Astrocyte (in vitro differentiated cells and primary cell): ENCODE measurements around the gene DISP3. TPM values are rescaled to one million over a fixed set of nuclear protein-coding genes. Genes with fewer than 3 reads are reported as not detected.

Experiments used
- DNase-seq: peaks from one replicate; pipeline ENCODE4 v3.0.0-alpha.2; 2010; ENCODE audit warnings: low read depth
- FAIRE-seq: peaks from 2 replicates; lab custom pipeline; 2011; peaks lifted over from hg19 to GRCh38; lab: Jason Lieb, UNC
- H2AFZ ChIP-seq: 2 replicates; pipeline ENCODE4 v1.6.0; 2012; ENCODE audit warnings: low read depth, low read length, inconsistent platforms
- H3K27ac ChIP-seq: 2 replicates; pipeline ENCODE4 v1.5.1; 2011; ENCODE audit warnings: low read depth, low read length, inconsistent platforms
- H3K27me3 ChIP-seq: 2 replicates; pipeline ENCODE4 v1.6.0; 2011; ENCODE audit warnings: low read length, inconsistent platforms; ENCODE audit not compliant: insufficient read depth
- H3K36me3 ChIP-seq: 2 replicates; pipeline ENCODE4 v1.5.1; 2011; ENCODE audit warnings: low read length, inconsistent platforms; ENCODE audit not compliant: insufficient read depth
- H3K4me1 ChIP-seq: 2 replicates; pipeline ENCODE4 v1.5.1; 2011; ENCODE audit warnings: low read length, inconsistent platforms; ENCODE audit not compliant: insufficient read depth
- H3K4me2 ChIP-seq: 2 replicates; pipeline ENCODE4 v1.6.0; 2012; ENCODE audit warnings: low read length, inconsistent platforms
- H3K4me3 ChIP-seq: 2 replicates; pipeline ENCODE4 v1.5.1; 2011; ENCODE audit warnings: low read depth, mild to moderate bottlenecking, low read length, inconsistent platforms; ENCODE audit not compliant: insufficient read depth
- H3K79me2 ChIP-seq: 2 replicates; pipeline ENCODE4 v1.6.0; 2012; ENCODE audit warnings: mild to moderate bottlenecking, low read length, inconsistent platforms; ENCODE audit not compliant: insufficient read depth
- H3K9ac ChIP-seq: 2 replicates; pipeline ENCODE4 v1.6.0; 2012; ENCODE audit warnings: mild to moderate bottlenecking, low read length, inconsistent platforms
- H3K9me3 ChIP-seq: 2 replicates; pipeline ENCODE4 v1.5.1; 2012; ENCODE audit warnings: low read depth, mild to moderate bottlenecking, low read length, inconsistent platforms; ENCODE audit not compliant: insufficient read depth
- H4K20me1 ChIP-seq: 2 replicates; pipeline ENCODE4 v1.6.0; 2012; ENCODE audit warnings: low read length, inconsistent platforms; ENCODE audit not compliant: insufficient read depth
- H3K27ac Mint-ChIP-seq: one replicate; pipeline ENCODE4 v1.8.0; 2021; ENCODE audit warnings: mild to moderate bottlenecking, mixed read lengths; ENCODE audit not compliant: unreplicated experiment
- H3K27me3 Mint-ChIP-seq: one replicate; pipeline ENCODE4 v1.8.0; 2021; ENCODE audit warnings: low read depth, mixed read lengths; ENCODE audit not compliant: unreplicated experiment
- H3K36me3 Mint-ChIP-seq: one replicate; pipeline ENCODE4 v1.8.0; 2021; ENCODE audit warnings: low read depth, mixed read lengths; ENCODE audit not compliant: unreplicated experiment
- H3K4me1 Mint-ChIP-seq: one replicate; pipeline ENCODE4 v1.8.0; 2021; ENCODE audit warnings: low read depth, mixed read lengths; ENCODE audit not compliant: unreplicated experiment
- H3K4me3 Mint-ChIP-seq: one replicate; pipeline ENCODE4 v1.8.0; 2021; ENCODE audit warnings: mild to moderate bottlenecking, moderate library complexity, mixed read lengths; ENCODE audit not compliant: unreplicated experiment
- H3K9me3 Mint-ChIP-seq: one replicate; pipeline ENCODE4 v1.8.0; 2021; ENCODE audit warnings: mild to moderate bottlenecking, mixed read lengths; ENCODE audit not compliant: unreplicated experiment
- CTCF ChIP-seq: IDR thresholded peaks from 2 replicates; pipeline ENCODE4 v1.5.1; 2011; ENCODE audit warnings: low read depth, mild to moderate bottlenecking, inconsistent platforms, low read length, moderate library complexity; ENCODE audit not compliant: insufficient read depth
- EZH2 ChIP-seq: IDR thresholded peaks from 2 replicates; pipeline ENCODE4 v1.6.1; 2012; ENCODE audit warnings: mild to moderate bottlenecking, low read length, inconsistent platforms; ENCODE audit not compliant: insufficient read depth
- total RNA-seq: library from RNA; stranded (reverse); gene quantifications from 2 replicates; pipeline ENCODE4 v1.2.1, GENCODE V29; 2021

The DISP3 gene
- total RNA-seq, 1 donor from 2014 or later = 0.32 TPM

- Histone ChIP-seq H3K9ac (no peak overlapping the region), H3K4me1 (no peaks in the 10 kb centered on the region), H3K36me3 (no peaks in the 10 kb centered on the region), H4K20me1 (no peaks in the 10 kb centered on the region), H3K9me3 (no peaks in the 10 kb centered on the region), H3K4me2 (no peak overlapping the region), H3K27me3 (peaks cover 6% of the 10 kb centered on the region), H3K4me3 (no peak overlapping the region), H2AFZ (no peak overlapping the region), H3K27ac (no peak overlapping the region), H3K79me2 (no peaks in the 10 kb centered on the region)
- DNase-seq (no peak), FAIRE-seq (no peak)
- no peak for TF ChIP-seq EZH2
- TF ChIP-seq CTCF = no peak
- Mint-ChIP-seq H3K4me1 (no peaks in the 10 kb centered on the region), H3K4me3 (no peak overlapping the region), H3K9me3 (no peaks in the 10 kb centered on the region), H3K36me3 (no peaks in the 10 kb centered on the region), H3K27ac (no peak overlapping the region), H3K27me3 (peaks cover 57% of the 10 kb centered on the region)
Measured at GRCh38 chr1:11539850-11540772, 61.2 kb downstream of the DISP3 start.

- TF ChIP-seq CTCF = no peak
- TF ChIP-seq EZH2 = no peak
- Histone ChIP-seq H3K9ac (no peak overlapping the region), H3K9me3 (no peaks in the 10 kb centered on the region), H3K36me3 (no peaks in the 10 kb centered on the region), H3K4me3 (no peak overlapping the region), H4K20me1 (no peaks in the 10 kb centered on the region), H3K4me1 (no peaks in the 10 kb centered on the region), H3K27me3 (peaks cover 6% of the 10 kb centered on the region), H3K4me2 (no peak overlapping the region), H3K27ac (no peak overlapping the region), H3K79me2 (no peaks in the 10 kb centered on the region), H2AFZ (no peak overlapping the region)
- Mint-ChIP-seq H3K36me3 (no peaks in the 10 kb centered on the region), H3K4me3 (no peak overlapping the region), H3K4me1 (no peaks in the 10 kb centered on the region), H3K9me3 (no peaks in the 10 kb centered on the region), H3K27me3 (peaks cover 62% of the 10 kb centered on the region), H3K27ac (no peak overlapping the region)
- FAIRE-seq = no peak
- DNase-seq = no peak
Measured at GRCh38 chr1:11540773-11541160, 61.8 kb downstream of the DISP3 start.

- H3K27me3 ChIP-seq = peaks cover 6% of the 10 kb centered on the region
- no peak overlapping the region for H3K4me3 Mint-ChIP-seq
- FAIRE-seq (no peak), DNase-seq (no peak)
- no peaks in the 10 kb centered on the region for H3K9me3 Mint-ChIP-seq
- no peaks in the 10 kb centered on the region for H4K20me1 ChIP-seq
- no peaks in the 10 kb centered on the region for H3K9me3 ChIP-seq
- no peaks in the 10 kb centered on the region for H3K4me1 ChIP-seq
- TF ChIP-seq EZH2 = no peak
- no peak for TF ChIP-seq CTCF
- no peaks in the 10 kb centered on the region for H3K36me3 Mint-ChIP-seq
- peaks cover 66% of the 10 kb centered on the region for H3K27me3 Mint-ChIP-seq
- H3K27ac Mint-ChIP-seq = no peak overlapping the region
- H3K27ac ChIP-seq = no peak overlapping the region
- no peak overlapping the region for H3K4me3 ChIP-seq
- H3K9ac ChIP-seq = no peak overlapping the region
- H3K36me3 ChIP-seq = no peaks in the 10 kb centered on the region
- no peaks in the 10 kb centered on the region for H3K79me2 ChIP-seq
- H3K4me2 ChIP-seq = no peak overlapping the region
- no peak overlapping the region for H2AFZ ChIP-seq
- no peaks in the 10 kb centered on the region for H3K4me1 Mint-ChIP-seq
Measured at GRCh38 chr1:11541236-11541635, 62.3 kb downstream of the DISP3 start.
